Endometrial microvascular endothelial cells (primary cell): ENCODE data around the gene RPS15. TPM values are rescaled to one million over a fixed set of nuclear protein-coding genes. Genes with fewer than 3 reads are reported as not detected.
"Not testable (repeated sequence)": the region's sequence is repeated elsewhere in the genome, so short reads cannot be mapped to it uniquely, and the experiment has no call there.

Experiments
- in situ Hi-C: cut with HindIII; loops from 2 replicates; pipeline ENCODE4 v1.10.0; 2017; ENCODE audit warnings: low sequenced_read_pairs, low pct_unique_long_range_greater_than_20kb; ENCODE audit errors: inconsistent ontology term
- total RNA-seq: library from RNA; depleted of rRNA; stranded (reverse); fragments of >200 nt; gene quantifications from one replicate; pipeline ENCODE4 v1.2.3, GENCODE V29; 2015; ENCODE audit errors: inconsistent ontology term

RPS15 gene
- total RNA-seq, 1 donor from 2014 or later, result 3,355 TPM

GRCh38 chr19:1417681-1418495 is 20.3 kb upstream of the RPS15 start:
- in situ Hi-C loops, result no loop called here

GRCh38 chr19:1418496-1418775 is 19.8 kb upstream of the RPS15 start:
- in situ Hi-C loops, result no loop called here

GRCh38 chr19:1418951-1419738 is 19.1 kb upstream of the RPS15 start:
- in situ Hi-C loops, result no loop called here

- in situ Hi-C loops, result not testable (repeated sequence)
These were observed 18.1 kb upstream of the RPS15 start for GRCh38 chr19:1420085-1420484.

- in situ Hi-C loops, result no loop called here
These were observed 17.6 kb upstream of the RPS15 start for GRCh38 chr19:1420590-1420989.

- in situ Hi-C loops, result no loop called here
These were observed 16.8 kb upstream of the RPS15 start for GRCh38 chr19:1421218-1421957.

GRCh38 chr19:1421958-1422305 is 16.3 kb upstream of the RPS15 start:
- in situ Hi-C loops, result no loop called here

- in situ Hi-C loops, result no loop called here
These were observed 15.8 kb upstream of the RPS15 start for GRCh38 chr19:1422360-1422759.

- in situ Hi-C loops, result no loop called here
These were observed 15.3 kb upstream of the RPS15 start for GRCh38 chr19:1422943-1423342.

- in situ Hi-C loops, result no loop called here
These were observed 14.6 kb upstream of the RPS15 start for GRCh38 chr19:1423436-1424191.

GRCh38 chr19:1424192-1424955 is 13.8 kb upstream of the RPS15 start:
- in situ Hi-C loops, result no loop called here

- in situ Hi-C loops, result no loop called here
These were observed 12.9 kb upstream of the RPS15 start for GRCh38 chr19:1425102-1425837.

GRCh38 chr19:1425902-1426301 is 12.3 kb upstream of the RPS15 start:
- in situ Hi-C loops, result no loop called here

GRCh38 chr19:1426736-1427135 is 11.5 kb upstream of the RPS15 start:
- in situ Hi-C loops, result no loop called here

GRCh38 chr19:1427221-1427920 is 10.8 kb upstream of the RPS15 start:
- in situ Hi-C loops, result no loop called here

GRCh38 chr19:1428738-1429391 is 9.3 kb upstream of the RPS15 start:
- in situ Hi-C loops, result no loop called here

- in situ Hi-C loops, result no loop called here
These were observed 8.4 kb upstream of the RPS15 start for GRCh38 chr19:1429750-1430149.
